GM21529 (cell line): ENCODE data around the gene RIPK1.
"Not testable (repeated sequence)": the region's sequence is repeated elsewhere in the genome, so short reads cannot be mapped to it uniquely, and the experiment has no call there.

Experiments used
- ATAC-seq: cut with Tn5 transposase; IDR thresholded peaks from one replicate; pipeline ENCODE4 v1.9.1; 2021; ENCODE audit not compliant: unreplicated experiment

RIPK1 gene

DNA sequence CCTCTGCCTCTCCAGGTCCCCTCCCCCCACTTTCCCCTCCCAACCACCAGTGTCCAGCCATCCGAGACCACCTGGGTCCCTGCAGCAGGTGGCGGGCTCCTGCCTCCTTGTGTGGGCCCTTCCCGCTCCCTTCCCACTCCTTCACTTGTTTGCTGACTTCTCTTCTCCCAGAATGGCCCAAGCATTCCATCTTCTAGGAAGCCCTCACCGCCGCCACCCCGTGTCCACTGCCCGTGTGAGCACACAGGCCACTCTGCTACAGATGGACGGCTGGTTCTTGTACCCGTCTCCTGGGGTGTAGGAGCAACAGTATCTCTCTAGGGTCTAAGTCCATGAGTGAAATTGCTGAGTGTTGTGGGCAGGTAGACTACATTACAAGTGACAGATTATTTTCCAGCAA, 65.2 kb downstream of the RIPK1 start:
- ATAC-seq: no peak

- no peak for ATAC-seq
Observed at GRCh38 chr6:3135668-3136291, 67.5 kb downstream of the RIPK1 start.

DNA sequence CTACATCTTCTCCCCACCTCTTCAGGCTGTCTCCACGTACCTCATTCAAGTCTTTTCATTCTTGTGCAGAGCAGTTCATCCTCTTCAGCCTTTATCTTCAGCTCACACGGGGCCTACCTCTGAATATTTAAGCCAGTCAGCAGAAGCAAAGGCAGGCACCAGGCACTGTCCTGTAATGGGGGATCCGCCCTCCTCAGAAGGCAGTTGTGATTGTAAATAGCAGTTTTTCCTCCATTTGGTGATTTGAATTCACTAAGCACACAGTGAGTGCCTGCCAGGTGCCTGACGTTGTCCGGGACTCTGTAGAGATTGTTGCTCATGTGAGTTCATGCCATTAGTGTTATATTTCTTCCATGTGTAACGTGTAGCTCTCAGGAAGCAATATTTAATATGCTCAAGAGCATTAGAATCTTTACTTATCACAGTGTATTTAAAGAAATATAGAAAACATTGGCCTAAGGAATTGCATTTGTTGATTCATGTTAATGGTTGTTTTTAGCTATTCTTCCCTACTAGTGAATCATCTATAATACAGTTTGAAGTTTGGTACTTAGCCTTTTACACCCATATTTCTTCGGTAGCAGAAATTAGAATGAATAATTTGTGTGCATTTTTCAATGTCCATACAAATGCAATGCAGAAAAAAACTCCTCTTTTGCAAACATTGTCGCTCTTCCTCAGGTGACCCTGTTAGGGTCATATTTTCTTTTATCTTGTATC, 68.2 kb downstream of the RIPK1 start:
- ATAC-seq: no peak

DNA sequence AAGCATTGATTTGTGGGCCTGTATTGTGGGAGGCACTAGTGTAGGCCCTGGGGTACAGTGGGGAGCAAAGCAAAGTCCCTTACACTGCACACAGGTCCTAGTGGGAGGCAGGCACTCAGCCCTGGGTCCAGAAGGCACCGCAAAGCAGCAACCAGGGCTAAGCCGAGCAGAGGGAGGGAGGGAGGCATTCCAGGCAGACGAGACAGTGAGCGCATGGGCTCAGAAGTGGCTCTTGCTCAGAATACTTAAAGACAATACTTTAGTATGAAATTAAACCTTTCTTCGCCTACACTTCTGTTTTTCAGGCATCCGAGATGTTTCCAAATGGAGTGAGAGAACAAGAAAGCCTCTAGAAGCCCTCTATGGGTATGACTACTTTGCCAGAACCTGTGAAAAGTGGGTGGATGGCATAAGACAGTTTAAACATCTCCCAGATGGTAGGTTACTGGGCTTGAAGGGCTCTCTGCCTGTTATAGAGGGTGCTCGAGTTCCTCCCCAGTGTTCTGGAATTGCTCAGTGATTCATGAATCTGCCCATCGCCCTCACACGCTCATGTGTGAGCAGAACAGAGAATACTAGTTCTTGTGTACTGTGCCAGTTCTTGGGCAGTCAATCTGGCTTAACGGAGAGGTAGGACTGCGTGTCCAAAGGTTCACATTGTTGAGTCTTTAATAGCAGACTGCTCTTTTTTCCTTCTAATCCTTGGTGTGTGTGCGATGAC, 68.9 kb downstream of the RIPK1 start:
- ATAC-seq: no peak

GRCh38 chr6:3137873-3138272, 69.6 kb downstream of the RIPK1 start:
- ATAC-seq: not testable (repeated sequence)

DNA sequence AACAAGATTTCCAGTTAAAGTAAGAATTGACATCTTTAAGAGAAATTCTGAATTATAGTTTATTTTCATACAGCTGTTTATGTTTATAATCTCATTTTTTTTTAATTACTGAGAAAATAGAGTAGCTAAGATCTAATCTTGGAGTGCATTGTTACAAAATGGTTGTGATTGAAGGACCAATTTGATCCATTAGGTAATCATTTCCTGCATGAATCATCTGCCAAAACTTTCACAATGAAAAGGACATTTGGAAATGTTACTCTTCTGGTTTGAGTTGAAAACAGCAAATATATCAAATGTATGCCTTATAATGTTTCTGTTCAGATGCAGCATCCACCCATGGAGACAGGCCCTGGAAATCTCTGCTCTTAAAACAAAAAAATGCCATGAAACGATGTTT, 70.0 kb downstream of the RIPK1 start:
- ATAC-seq: no peak

DNA sequence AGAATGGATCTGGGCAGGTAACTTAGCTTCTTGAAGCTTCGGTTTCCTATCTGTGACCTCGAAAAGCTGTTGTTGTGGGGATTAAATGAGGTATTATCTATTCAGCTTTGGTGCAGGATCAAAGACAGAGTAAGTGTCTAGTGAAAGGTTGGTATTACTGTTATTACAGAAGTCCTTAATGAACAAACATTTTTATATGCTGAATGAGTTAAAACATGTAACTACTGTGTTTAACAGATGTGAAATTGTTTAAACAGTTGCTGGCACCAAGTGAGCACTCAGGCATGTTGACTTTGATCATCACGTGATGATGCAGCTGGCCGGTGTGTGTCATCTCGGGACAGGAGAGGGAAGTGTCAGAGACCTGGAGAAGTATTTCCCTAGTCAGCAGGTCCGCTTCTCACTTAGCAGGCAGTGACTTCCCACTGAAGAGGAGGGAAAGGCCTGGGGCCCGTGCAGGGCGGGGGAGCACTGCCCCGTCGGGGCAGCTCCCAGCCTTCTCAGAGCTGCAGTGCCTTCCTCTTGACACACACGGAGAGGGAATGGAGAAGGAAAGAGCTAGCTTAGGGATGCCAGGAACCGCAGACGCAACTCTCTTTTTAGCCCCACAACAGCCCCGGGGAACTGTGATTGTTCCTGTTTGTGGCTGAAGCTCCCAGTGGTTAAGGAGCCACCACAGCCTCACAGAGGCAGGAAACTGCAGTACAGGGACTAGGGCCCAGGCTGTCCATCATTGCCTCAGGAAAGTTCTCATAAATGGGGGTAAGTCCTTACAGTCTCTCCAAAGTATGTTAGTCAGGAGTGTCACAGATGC, 71.0 kb downstream of the RIPK1 start:
- ATAC-seq: peak; percentile 67

DNA sequence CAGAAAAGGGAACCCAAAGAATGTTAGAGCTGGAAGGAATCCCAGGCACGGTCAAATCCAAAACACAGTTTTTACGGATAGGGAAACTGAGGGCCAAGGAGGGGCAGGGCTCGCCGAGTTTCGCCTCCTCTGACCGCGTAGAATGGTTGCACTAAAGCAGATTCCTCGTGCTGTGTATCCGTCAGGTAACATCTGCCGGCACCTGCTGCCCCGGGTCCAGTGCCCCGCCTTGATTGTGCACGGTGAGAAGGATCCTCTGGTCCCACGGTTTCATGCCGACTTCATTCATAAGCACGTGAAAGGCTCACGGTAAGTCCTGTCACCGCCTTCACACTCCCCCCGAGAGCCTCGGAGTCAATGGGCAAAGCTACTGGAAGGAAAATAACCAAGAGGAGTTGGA, 71.9 kb downstream of the RIPK1 start:
- ATAC-seq: no peak

DNA sequence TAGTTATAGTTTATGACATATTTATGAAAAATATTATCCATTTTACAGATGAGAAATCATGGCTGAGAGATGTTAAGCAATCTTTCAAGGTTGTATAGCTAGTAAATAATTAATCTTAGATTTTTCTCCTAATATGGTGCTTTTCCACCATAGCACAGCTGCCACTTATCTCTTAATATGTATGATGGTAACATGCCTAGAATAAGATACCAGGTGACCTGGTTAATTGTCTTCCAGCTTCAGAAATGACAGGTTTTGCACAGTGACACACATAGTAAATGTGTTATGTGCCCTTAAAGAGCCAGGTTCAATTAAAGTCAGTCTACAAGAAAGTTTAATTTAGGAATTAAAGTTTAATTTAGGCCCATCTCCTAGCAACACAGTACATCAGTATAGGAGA, 74.2 kb downstream of the RIPK1 start:
- ATAC-seq: no peak

GRCh38 chr6:3143158-3143557, 74.9 kb downstream of the RIPK1 start:
- ATAC-seq: no peak

DNA sequence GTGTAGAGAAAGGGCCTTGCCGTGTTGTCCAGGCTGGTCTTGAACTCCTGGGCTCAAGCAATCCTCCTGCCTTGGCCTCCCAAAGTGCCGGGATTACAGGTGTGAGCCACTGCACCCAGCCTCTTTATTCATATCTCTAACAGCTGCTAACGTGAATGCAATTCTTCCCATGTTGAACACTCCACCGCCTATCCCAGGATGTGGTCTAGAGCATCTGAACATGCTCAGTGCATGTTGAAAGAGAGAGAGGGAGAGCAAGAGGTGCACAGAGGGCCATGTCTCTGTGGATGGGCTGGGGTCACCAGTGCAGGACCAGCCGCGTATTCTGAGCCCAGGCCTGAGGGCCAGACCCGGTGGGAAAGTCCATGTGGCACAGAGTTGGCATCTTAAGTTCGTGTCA, 76.3 kb downstream of the RIPK1 start:
- ATAC-seq: no peak

DNA sequence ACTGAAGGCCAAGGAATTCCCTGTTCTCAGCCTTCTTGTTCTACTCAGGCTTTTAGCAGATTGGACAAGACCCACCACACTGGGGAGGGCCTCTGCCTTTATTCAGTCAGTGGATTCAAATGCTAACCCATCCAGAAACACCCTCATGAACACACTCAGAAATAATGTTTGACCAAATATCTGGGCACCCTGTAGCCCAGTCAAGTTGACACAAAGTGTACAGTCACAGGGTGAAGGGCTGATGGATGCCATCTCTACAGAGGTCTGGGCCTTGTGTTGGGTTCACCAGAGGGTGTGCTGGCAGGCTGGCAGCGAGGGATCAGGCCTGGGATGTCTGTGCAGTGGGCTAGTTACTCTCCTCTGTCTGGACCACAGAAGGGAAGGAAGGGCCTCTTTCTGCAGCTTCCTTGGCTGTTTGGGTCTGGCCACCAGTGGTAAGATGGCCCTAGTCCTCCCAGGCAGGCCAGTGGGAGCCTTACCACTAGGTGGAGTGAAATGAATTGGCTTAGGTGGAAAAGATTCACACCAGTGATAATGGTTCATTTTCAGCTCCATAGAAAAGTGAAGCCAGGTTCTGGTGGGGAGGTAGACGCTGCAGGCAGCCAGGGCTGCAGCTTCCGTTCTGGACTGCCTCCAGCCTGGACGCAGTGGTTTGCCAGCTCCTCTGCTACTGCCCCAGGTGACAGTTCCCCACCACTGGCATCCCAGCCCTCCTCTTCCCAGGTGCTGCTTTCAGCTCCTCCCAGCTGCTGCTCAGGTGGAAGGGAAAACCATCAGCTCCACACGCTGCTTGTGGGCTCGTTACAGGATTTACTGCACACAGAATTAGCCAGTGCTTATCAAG, 79.8 kb downstream of the RIPK1 start:
- no peak for ATAC-seq

DNA sequence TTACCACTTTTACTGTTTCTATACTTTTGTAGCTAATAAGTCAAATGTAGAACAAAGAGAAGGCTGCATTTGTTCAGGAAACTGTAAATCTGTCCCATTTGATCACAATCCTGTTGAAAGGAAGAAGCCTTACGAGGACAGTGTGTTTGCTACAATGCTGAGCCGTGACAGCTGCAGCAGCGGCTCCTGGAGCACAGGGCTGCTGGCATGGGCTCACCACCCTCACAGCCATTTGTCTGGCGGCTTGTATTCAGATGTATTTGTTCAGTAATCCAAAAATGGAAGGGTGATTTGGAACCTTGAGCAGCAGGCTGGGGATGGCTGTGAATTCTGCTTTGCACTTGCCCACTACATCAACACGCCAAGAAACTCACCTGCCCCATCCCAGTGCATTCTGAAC, 83.4 kb downstream of the RIPK1 start:
- no peak for ATAC-seq

DNA sequence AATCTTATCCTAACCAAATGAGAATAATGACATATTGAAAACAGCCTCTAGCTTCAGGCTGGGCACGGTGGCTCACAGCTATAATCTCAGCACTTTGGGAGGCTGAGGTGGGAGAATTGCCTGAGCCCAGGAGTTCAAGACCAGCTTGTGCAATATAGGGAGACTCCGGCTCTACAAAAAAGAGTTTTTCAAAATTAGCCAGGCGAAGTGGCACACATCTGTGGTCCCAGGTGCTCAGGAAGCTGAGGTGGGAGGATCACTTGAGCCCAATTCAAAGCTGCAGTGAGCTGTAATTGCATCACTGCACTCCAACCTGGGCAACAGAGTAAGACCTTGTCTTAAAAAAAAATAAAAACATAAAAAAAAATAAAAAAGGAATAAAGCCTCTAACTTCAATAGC, 84.4 kb downstream of the RIPK1 start:
- no peak for ATAC-seq

- not testable (repeated sequence) for ATAC-seq
Observed at GRCh38 chr6:3155416-3155815, 87.1 kb downstream of the RIPK1 start.

GRCh38 chr6:3156184-3157130, 88.2 kb downstream of the RIPK1 start:
- ATAC-seq: peak; percentile 17

DNA sequence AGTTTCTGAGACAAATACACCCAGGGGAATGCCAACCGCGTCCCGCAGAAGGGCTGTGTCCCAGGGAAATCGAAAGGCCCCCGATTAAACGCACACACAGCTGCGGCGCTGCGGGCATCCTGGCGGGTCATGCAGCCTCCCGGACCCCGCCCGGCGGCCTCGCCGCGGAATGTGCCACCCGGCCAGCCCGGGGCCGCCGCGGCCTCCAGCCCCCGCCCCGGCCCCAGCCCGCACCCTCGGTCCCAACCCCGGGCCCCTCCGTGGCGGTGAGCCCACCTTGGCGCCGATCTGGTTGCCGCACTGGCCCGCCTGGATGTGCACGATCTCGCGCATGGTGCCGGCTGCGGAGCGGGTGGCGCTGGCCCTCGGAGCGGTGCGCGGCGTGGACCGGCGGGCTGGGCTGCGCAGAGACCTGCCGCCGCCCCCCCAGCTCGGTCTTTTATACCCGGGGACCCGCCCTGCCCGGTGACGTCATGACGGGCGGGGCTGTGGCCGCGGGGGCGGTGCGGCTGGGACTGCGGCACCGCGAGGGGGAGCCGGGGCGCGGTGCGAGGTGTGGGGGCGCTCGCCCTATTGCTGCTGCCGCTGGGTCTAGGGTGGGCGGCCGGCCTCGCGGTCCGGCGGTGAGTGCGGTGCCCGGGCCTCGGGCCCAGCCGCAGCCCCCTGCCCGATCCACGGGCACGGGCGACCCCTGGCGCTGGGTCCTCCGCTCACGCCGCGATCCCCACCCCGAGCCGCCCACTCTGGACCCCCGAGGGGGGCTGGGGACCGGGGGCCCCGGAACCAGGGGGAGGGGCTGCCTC, 89.0 kb downstream of the RIPK1 start, which contains the start of gene TUBB2A:
Gene TUBB2A (minus strand): TSS at position 414 of the 803 bp plus-strand sequence. CDS start 81 bp downstream, at position 333.
- ATAC-seq: peak; percentile 81
